Trophoblast cell (in vitro differentiated cells and primary cell): ENCODE results near the gene SERPINA10.

Source experiments
- DNase-seq, 2 donors: peaks; one replicate each; pipeline ENCODE4 v3.0.0-alpha.2; 2016
- H2AFZ ChIP-seq: 2 replicates; pipeline ENCODE4 v1.6.1; 2013; ENCODE audit warnings: low read length, moderate library complexity, mild to moderate bottlenecking; ENCODE audit not compliant: insufficient read depth, poor library complexity
- H2AK5ac ChIP-seq: 2 replicates; pipeline ENCODE4 v1.6.1; 2013; ENCODE audit warnings: mild to moderate bottlenecking, low read length
- H2BK120ac ChIP-seq: 2 replicates; pipeline ENCODE4 v1.6.1; 2013; ENCODE audit warnings: low read length, mild to moderate bottlenecking, moderate library complexity; ENCODE audit not compliant: insufficient read depth, poor library complexity
- H2BK12ac ChIP-seq: 2 replicates; pipeline ENCODE4 v1.6.1; 2013; ENCODE audit warnings: mild to moderate bottlenecking, low read length, moderate library complexity
- H2BK5ac ChIP-seq: 2 replicates; pipeline ENCODE4 v1.6.1; 2013; ENCODE audit warnings: low read length, low read depth, moderate library complexity, mild to moderate bottlenecking; ENCODE audit not compliant: poor library complexity
- H3K14ac ChIP-seq: 2 replicates; pipeline ENCODE4 v1.6.1; 2013; ENCODE audit warnings: mild to moderate bottlenecking, low read length
- H3K18ac ChIP-seq: 2 replicates; pipeline ENCODE4 v1.6.1; 2013; ENCODE audit warnings: mild to moderate bottlenecking, low read length
- H3K23ac ChIP-seq: 2 replicates; pipeline ENCODE4 v1.6.1; 2013; ENCODE audit warnings: low read length
- H3K27ac ChIP-seq: 2 replicates; pipeline ENCODE4 v1.5.1; 2013; ENCODE audit warnings: low read depth, mild to moderate bottlenecking, inconsistent platforms, low read length, moderate library complexity
- H3K27me3 ChIP-seq: 2 replicates; pipeline ENCODE4 v1.6.1; 2013; ENCODE audit warnings: inconsistent platforms, mild to moderate bottlenecking, low read length, moderate library complexity; ENCODE audit not compliant: insufficient read depth
- H3K36me3 ChIP-seq, 2 experiments: 1 replicate in 1 of 2; 2 replicates in 1 of 2; pipeline ENCODE4 v1.6.1; 2013; ENCODE audit warnings: low read length in 2 of 2, mild to moderate bottlenecking in 2 of 2, moderate library complexity in 1 of 2; ENCODE audit not compliant: insufficient read depth in 2 of 2, control insufficient read depth in 1 of 2
- H3K4ac ChIP-seq: 2 replicates; pipeline ENCODE4 v1.6.1; 2013; ENCODE audit warnings: low read depth, mild to moderate bottlenecking, low read length, moderate library complexity
- H3K4me1 ChIP-seq, 2 experiments: 1 replicate in 1 of 2; 2 replicates in 1 of 2; pipeline ENCODE4 v1.6.1; 2013; ENCODE audit warnings: low read length in 2 of 2, mild to moderate bottlenecking in 2 of 2, moderate library complexity in 1 of 2; ENCODE audit not compliant: insufficient read depth in 2 of 2, control insufficient read depth in 1 of 2
- H3K4me2 ChIP-seq: 2 replicates; pipeline ENCODE4 v1.6.1; 2013; ENCODE audit warnings: inconsistent platforms, mild to moderate bottlenecking, low read length, moderate library complexity
- H3K4me3 ChIP-seq: 2 replicates; pipeline ENCODE4 v1.5.1; 2013; ENCODE audit warnings: mild to moderate bottlenecking, low read depth, low read length, inconsistent platforms
- H3K79me1 ChIP-seq: one replicate; pipeline ENCODE4 v1.6.1; 2013; ENCODE audit warnings: low read length
- H3K79me2 ChIP-seq: 2 replicates; pipeline ENCODE4 v1.6.1; 2013; ENCODE audit warnings: low read length, mild to moderate bottlenecking; ENCODE audit not compliant: control insufficient read depth, insufficient read depth, poor library complexity
- H3K9ac ChIP-seq: 2 replicates; pipeline ENCODE4 v1.6.1; 2013; ENCODE audit warnings: mild to moderate bottlenecking, low read length
- H3K9me3 ChIP-seq: 2 replicates; pipeline ENCODE4 v1.6.1; 2013; ENCODE audit warnings: low read depth, mild to moderate bottlenecking, control low read depth, inconsistent platforms, low read length; ENCODE audit not compliant: insufficient read depth
- H4K12ac ChIP-seq: 2 replicates; pipeline ENCODE4 v1.6.1; 2013; ENCODE audit warnings: low read depth, mild to moderate bottlenecking, low read length, moderate library complexity
- H4K8ac ChIP-seq: 2 replicates; pipeline ENCODE4 v1.6.1; 2013; ENCODE audit warnings: low read depth, mild to moderate bottlenecking, low read length, moderate library complexity
- H4K91ac ChIP-seq: one replicate; pipeline ENCODE4 v1.6.1; 2013; ENCODE audit warnings: low read depth, mild to moderate bottlenecking, low read length, moderate library complexity
- WGBS: extraction: QIAGEN DNeasy Blood & Tissue Kit; methylation state at CpG from one replicate; pipeline ENCODE4 v1.1.7; 2013; ENCODE audit warnings: missing lambda C conversion rate; ENCODE audit not compliant: insufficient read length, insufficient coverage; ENCODE audit errors: extremely low coverage; 5-methylcytosine and 5-hydroxymethylcytosine counted together

Gene SERPINA10

DNA sequence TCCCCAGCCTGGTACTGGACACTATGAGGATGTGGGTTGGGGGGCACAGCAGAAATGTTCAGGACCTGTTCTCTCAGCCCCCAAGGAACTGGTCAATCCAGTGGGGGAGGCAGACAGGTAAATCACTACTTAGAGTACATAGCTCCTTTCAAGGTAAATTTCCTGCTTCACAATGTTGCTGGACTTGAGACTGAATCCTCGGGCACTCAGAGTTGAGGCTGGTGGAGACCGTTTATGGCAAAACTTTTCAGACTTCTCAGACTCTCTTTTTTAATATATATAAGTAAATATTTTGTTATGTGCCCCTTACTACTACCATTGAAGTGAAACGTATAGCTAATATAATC lies 483 bp upstream of the SERPINA10 start:
- WGBS = no CpG with 5 or more reads among the region's 3 CpGs
- no peaks in the 10 kb centered on the region for H3K9me3 ChIP-seq

DNA sequence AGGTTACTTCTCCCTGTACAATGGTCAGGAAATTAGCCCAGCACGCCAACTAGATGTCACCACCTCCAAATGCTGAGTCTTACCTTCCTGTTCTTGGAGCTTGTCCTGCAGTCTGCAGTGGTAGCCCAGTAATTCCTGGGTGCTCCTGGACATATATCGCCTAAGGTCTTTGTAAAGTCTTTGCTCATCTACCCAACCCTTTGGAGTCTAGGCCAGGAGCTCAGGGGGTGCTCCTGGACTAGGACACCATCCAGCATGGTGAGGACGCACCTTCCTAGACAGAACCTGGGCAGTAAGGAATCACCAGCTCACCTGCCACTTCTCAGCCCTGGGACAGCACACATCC lies 569 bp downstream of the SERPINA10 start:
- Histone ChIP-seq H2AK5ac (no peak overlapping the region), H2BK120ac (no peak overlapping the region), H2BK5ac (no peak overlapping the region), H2AFZ (no peak overlapping the region), H3K27ac (no peak overlapping the region), H3K14ac (no peak overlapping the region), H3K9me3 (no peaks in the 10 kb centered on the region), H3K4ac (no peak overlapping the region), H3K18ac (no peak overlapping the region), H4K12ac (no peak overlapping the region), H4K8ac (no peak overlapping the region), H3K4me1 (no peaks in the 10 kb centered on the region), H3K9ac (no peak overlapping the region), H4K91ac (no peak overlapping the region), H2BK12ac (no peak overlapping the region), H3K23ac (no peak overlapping the region), H3K4me2 (no peak overlapping the region), H3K79me2 (no peaks in the 10 kb centered on the region), H3K79me1 (no peaks in the 10 kb centered on the region), H3K36me3 (no peaks in the 10 kb centered on the region), H3K4me3 (no peak overlapping the region), H3K27me3 (no peaks in the 10 kb centered on the region)
- DNase-seq = no peak
- no CpG with 5 or more reads among the region's 3 CpGs for WGBS

More for the DNA sequence above, 483 bp upstream of the SERPINA10 start:
- Histone ChIP-seq H4K8ac (no peak overlapping the region), H3K79me1 (no peaks in the 10 kb centered on the region), H2BK120ac (no peak overlapping the region), H3K4me1 (no peaks in the 10 kb centered on the region), H3K4ac (no peak overlapping the region), H2AK5ac (no peak overlapping the region), H3K14ac (no peak overlapping the region), H2BK5ac (no peak overlapping the region), H3K4me3 (no peak overlapping the region), H4K12ac (no peak overlapping the region), H3K18ac (no peak overlapping the region), H3K79me2 (no peaks in the 10 kb centered on the region), H3K4me2 (no peak overlapping the region), H3K27ac (no peak overlapping the region), H2AFZ (no peak overlapping the region), H3K23ac (no peak overlapping the region), H3K36me3 (no peaks in the 10 kb centered on the region), H3K9ac (no peak overlapping the region), H4K91ac (no peak overlapping the region), H2BK12ac (no peak overlapping the region), H3K27me3 (no peaks in the 10 kb centered on the region)
- no peak for DNase-seq

DNA sequence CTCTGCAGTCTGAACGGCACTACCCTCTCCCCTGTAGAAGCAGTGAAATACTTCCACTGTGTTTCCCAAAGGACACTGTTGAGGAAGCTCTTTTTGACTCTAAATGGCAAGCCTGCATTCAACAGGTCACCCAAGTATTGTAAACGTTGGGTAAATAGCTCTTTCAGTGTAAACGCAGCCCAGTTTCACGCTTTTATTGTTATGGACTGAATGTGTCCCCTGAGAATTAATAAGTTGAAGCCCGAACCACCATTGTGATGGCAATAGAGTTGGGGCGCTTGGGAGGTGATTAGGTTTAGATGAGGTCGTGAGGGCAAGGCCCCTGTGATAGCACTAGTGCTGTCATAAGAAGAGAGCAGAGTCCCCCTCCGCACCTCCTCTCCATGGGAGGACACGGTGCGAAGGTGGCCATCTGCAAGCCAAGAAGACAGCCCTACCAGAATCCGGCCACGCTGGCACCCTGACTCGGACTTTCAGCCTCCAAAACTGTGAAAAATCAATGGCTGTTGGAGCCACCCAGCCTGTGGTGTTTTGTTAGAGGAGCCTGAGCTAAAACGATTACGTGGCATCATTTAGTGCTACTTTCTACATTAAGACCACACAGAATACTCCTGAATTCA lies 1.1 kb downstream of the SERPINA10 start:
- Histone ChIP-seq H3K23ac (no peak overlapping the region), H2BK12ac (no peak overlapping the region)

DNA sequence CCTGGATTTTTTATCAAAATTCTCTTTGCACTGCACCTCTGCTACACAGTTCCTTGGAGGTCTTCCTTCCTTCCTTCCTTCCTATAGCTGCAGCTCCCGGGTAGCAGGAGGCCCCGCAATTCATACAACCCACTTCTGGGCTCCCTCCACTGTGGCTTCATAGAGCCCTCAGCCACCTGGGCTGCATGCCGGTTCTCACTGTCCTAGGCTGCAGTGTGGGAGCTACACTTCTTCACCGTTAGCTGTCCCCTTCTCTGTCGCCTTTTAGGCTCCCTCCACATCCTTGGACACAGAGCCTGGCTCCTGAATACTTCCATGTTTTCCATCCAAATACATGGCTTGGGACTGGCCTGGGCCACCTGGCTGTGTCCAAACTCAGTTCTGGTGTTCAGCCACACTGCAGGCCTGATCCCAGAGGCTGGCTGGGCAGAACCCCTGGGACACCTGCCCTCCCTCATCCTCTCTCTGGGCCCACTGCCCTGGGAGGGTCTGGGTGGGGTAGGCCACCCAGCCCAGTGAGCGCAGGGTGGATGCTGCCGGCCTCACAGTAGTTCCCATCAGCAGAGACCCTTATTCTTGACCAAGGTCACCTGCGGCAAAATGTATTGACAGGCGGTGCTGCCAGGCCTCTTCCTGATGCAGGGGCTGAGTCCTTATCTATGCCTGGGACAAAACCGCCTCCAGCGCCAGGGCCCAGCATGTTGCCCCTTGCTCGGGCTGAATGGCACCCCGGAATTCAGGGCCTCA lies 1.7 kb downstream of the SERPINA10 start:
- Histone ChIP-seq H3K36me3 (no peaks in the 10 kb centered on the region), H3K27ac (no peak overlapping the region), H3K27me3 (no peaks in the 10 kb centered on the region), H2AFZ (no peak overlapping the region), H2BK12ac (no peak overlapping the region), H3K18ac (no peak overlapping the region), H3K4ac (no peak overlapping the region), H4K12ac (no peak overlapping the region), H3K14ac (no peak overlapping the region), H3K4me1 (no peaks in the 10 kb centered on the region), H3K4me3 (no peak overlapping the region), H2AK5ac (no peak overlapping the region), H4K91ac (no peak overlapping the region), H3K9ac (no peak overlapping the region), H3K79me2 (no peaks in the 10 kb centered on the region), H2BK120ac (no peak overlapping the region), H3K79me1 (no peaks in the 10 kb centered on the region), H2BK5ac (no peak overlapping the region), H3K23ac (no peak overlapping the region), H4K8ac (no peak overlapping the region), H3K9me3 (no peaks in the 10 kb centered on the region), H3K4me2 (no peak overlapping the region)
- no CpG with 5 or more reads among the region's 13 CpGs for WGBS
- DNase-seq = no peak

More for the DNA sequence above, 1.1 kb downstream of the SERPINA10 start:
- Histone ChIP-seq H3K27ac (no peak overlapping the region), H3K4me3 (no peak overlapping the region), H3K27me3 (no peaks in the 10 kb centered on the region), H4K91ac (no peak overlapping the region), H2AFZ (no peak overlapping the region), H2AK5ac (no peak overlapping the region), H3K4me2 (no peak overlapping the region), H3K79me1 (no peaks in the 10 kb centered on the region), H3K14ac (no peak overlapping the region), H2BK120ac (no peak overlapping the region), H3K36me3 (no peaks in the 10 kb centered on the region), H4K8ac (no peak overlapping the region), H3K9me3 (no peaks in the 10 kb centered on the region), H2BK5ac (no peak overlapping the region), H3K4me1 (no peaks in the 10 kb centered on the region), H3K18ac (no peak overlapping the region), H3K4ac (no peak overlapping the region), H4K12ac (no peak overlapping the region), H3K79me2 (no peaks in the 10 kb centered on the region), H3K9ac (no peak overlapping the region)
- WGBS = no CpG with 5 or more reads among the region's 15 CpGs
- no peak for DNase-seq
